Endothelial cell of umbilical vein (primary cell): ENCODE measurements around the gene MAP3K14. TPM values are rescaled to one million over a fixed set of nuclear protein-coding genes. Genes with fewer than 3 reads are reported as not detected.

Experiments
- BruUV-seq: library from RNA; stranded (reverse); fragments of 400-500 nt; replicated peaks from 2 replicates; lab custom pipeline; 2021; lab: Mats Ljungman, UMichigan
- CTCF ChIA-PET: fragments of 300-600, 350-600 bp; sonication (Branson Sonifier 250); formaldehyde crosslinking; loops from one replicate; lab custom pipeline; 2021; ENCODE audit warnings: antibody characterized with exemption, inconsistent platforms; lab: Charles Lee
- POLR2A ChIA-PET: fragments of 300-600, 350-600 bp; sonication (Branson Sonifier 250); formaldehyde crosslinking; loops from one replicate; lab custom pipeline; 2021; ENCODE audit warnings: antibody characterized with exemption, inconsistent platforms; lab: Charles Lee
- DNase-seq: peaks from one replicate; pipeline ENCODE4 v3.0.0-alpha.2; 2011; ENCODE audit warnings: low read depth, low spot score
- FAIRE-seq: peaks from 2 replicates; lab custom pipeline; 2011; peaks lifted over from hg19 to GRCh38; lab: Jason Lieb, UNC
- H2AFZ ChIP-seq: 2 replicates; pipeline ENCODE4 v1.6.0; 2012; ENCODE audit warnings: low read depth, low read length, control low read depth, inconsistent platforms
- H3K27ac ChIP-seq: 2 replicates; pipeline ENCODE4 v1.5.1; 2011; ENCODE audit warnings: low read depth, mild to moderate bottlenecking, control low read depth, low read length, moderate library complexity; ENCODE audit not compliant: insufficient read depth
- H3K27me3 ChIP-seq, 2 experiments: 2 replicates each; pipeline versions ENCODE4 v1.6.0 to v1.6.1; 2011; ENCODE audit warnings: low read length in 2 of 2, mixed read lengths in 1 of 2; ENCODE audit not compliant: control insufficient read depth in 2 of 2, insufficient read depth in 2 of 2
- H3K36me3 ChIP-seq, 2 experiments: 2 replicates in 1 of 2; 3 replicates in 1 of 2; pipeline ENCODE4 v1.5.1; 2011; ENCODE audit warnings: low read length in 2 of 2, mild to moderate bottlenecking in 1 of 2, moderate library complexity in 1 of 2; ENCODE audit not compliant: control insufficient read depth in 2 of 2, insufficient read depth in 2 of 2; ENCODE audit errors: extremely low read depth in 1 of 2
- H3K4me1 ChIP-seq: 3 replicates; pipeline ENCODE4 v1.5.1; 2011; ENCODE audit warnings: mild to moderate bottlenecking, low read length; ENCODE audit not compliant: control insufficient read depth, insufficient read depth; ENCODE audit errors: extremely low read depth
- H3K4me2 ChIP-seq: 2 replicates; pipeline ENCODE4 v1.6.1; 2011; ENCODE audit warnings: low read length, control low read depth, mixed read lengths; ENCODE audit not compliant: insufficient read depth
- H3K4me3 ChIP-seq, 3 experiments: fragments of 200-600 bp in 1 of 3; sonication (generic), shearing (Covaris generic) in 1 of 3; replicated peaks in 1 of 3; 2 replicates each; pipeline ENCODE4 v1.5.1; 2011 to 2016; ENCODE audit warnings: control low read depth in 3 of 3, low read length in 3 of 3, mild to moderate bottlenecking in 2 of 3, inconsistent platforms in 1 of 3, low read depth in 1 of 3, moderate library complexity in 1 of 3; ENCODE audit not compliant: insufficient read depth in 1 of 3
- H3K79me2 ChIP-seq: 2 replicates; pipeline ENCODE4 v1.6.0; 2012; ENCODE audit warnings: low read length, inconsistent platforms; ENCODE audit not compliant: control insufficient read depth, insufficient read depth
- H3K9ac ChIP-seq: replicated peaks from 2 replicates; pipeline ENCODE3; 2011; ENCODE audit warnings: low read length, control low read depth; ENCODE audit not compliant: insufficient read depth; ENCODE audit errors: extremely low read depth
- H3K9me1 ChIP-seq: replicated peaks from 3 replicates; pipeline ENCODE4 v1.6.0; 2011; ENCODE audit warnings: mild to moderate bottlenecking, low read length; ENCODE audit not compliant: control insufficient read depth, insufficient read depth; ENCODE audit errors: extremely low read depth
- H3K9me3 ChIP-seq: replicated peaks from 2 replicates; pipeline ENCODE4 v1.5.1; 2012; ENCODE audit warnings: low read length, inconsistent platforms; ENCODE audit not compliant: control insufficient read depth, insufficient read depth
- H4K20me1 ChIP-seq: replicated peaks from 2 replicates; pipeline ENCODE3; 2011; ENCODE audit warnings: mild to moderate bottlenecking, low read length; ENCODE audit not compliant: control insufficient read depth, insufficient read depth; ENCODE audit errors: extremely low read depth
- EZH2 ChIP-seq: IDR thresholded peaks from 2 replicates; pipeline ENCODE4 v1.6.1; 2012; ENCODE audit warnings: borderline replicate concordance, low read depth, mild to moderate bottlenecking, moderate library complexity, low read length, inconsistent platforms; ENCODE audit not compliant: severe bottlenecking
- FOS ChIP-seq: IDR thresholded peaks from 2 replicates; pipeline ENCODE4 v1.6.1; 2011; ENCODE audit warnings: mild to moderate bottlenecking, low read length, moderate library complexity, borderline replicate concordance; ENCODE audit not compliant: insufficient read depth
- GATA2 ChIP-seq: IDR thresholded peaks from 2 replicates; pipeline ENCODE4 v1.7.0; 2011; ENCODE audit warnings: low read depth, mild to moderate bottlenecking, moderate library complexity, mixed read lengths, low read length; ENCODE audit not compliant: insufficient read length, insufficient read depth
- POLR2A ChIP-seq: IDR thresholded peaks from 2 replicates; pipeline ENCODE4 v1.6.1; 2012; ENCODE audit warnings: low read depth, mild to moderate bottlenecking, control low read depth, low read length
- POLR2AphosphoS5 ChIP-seq: IDR thresholded peaks from 2 replicates; pipeline ENCODE4 v1.6.1; 2012; ENCODE audit warnings: low read depth, mild to moderate bottlenecking, control low read depth, low read length, moderate library complexity; ENCODE audit not compliant: insufficient read depth
- dilution Hi-C: fragments of 300-500 bp; cut with MboI; formaldehyde crosslinking; loops from one replicate; pipeline ENCODE4 v1.15.0; 2019; ENCODE audit warnings: low sequenced_read_pairs; ENCODE audit not compliant: extremely low pct_ligation_motif_present
- intact Hi-C: fragments of 100-400 bp; cut with micrococcal nuclease; formaldehyde crosslinking; loops from one replicate; pipeline ENCODE4 v1.10.0; 2022
- polyA plus RNA-seq, 4 experiments: library from polyadenylated mRNA; depleted of rRNA in 3 of 4; stranded (reverse) in 3 of 4; unstranded in 1 of 4; fragments of >200 nt; gene quantifications; 2 replicates each; pipeline versions ENCODE4 v1.2.1 to v1.2.3, GENCODE V29; 2011 to 2012; ENCODE audit warnings: missing spikeins in 1 of 4
- total RNA-seq: library from RNA; stranded (reverse); gene quantifications from 2 replicates; pipeline ENCODE4 v1.2.3, GENCODE V29; 2021
- TF ChIP-seq, protein P1 (sequence below): IDR thresholded peaks from 2 replicates; pipeline ENCODE4 v1.6.1; 2011; ENCODE audit not compliant: insufficient read depth, insufficient read length
- TF ChIP-seq, protein P2 (sequence below), 2 donors: IDR thresholded peaks; 1 replicate in 1 of 2; 2 replicates in 1 of 2; pipeline ENCODE4 v1.5.1; 2011; ENCODE audit warnings: low read length in 2 of 2, mild to moderate bottlenecking in 2 of 2, moderate library complexity in 2 of 2, control low read depth in 1 of 2, inconsistent platforms in 1 of 2, low read depth in 1 of 2; ENCODE audit not compliant: insufficient read depth in 1 of 2; ENCODE audit errors: extremely low read depth in 1 of 2

MAP3K14 gene
- total and polyA plus RNA-seq, 2 donors (not counting 3 experiments of a cell fraction or from before 2014, with no cell fraction given) = 5.4 to 9.8 TPM

DNA sequence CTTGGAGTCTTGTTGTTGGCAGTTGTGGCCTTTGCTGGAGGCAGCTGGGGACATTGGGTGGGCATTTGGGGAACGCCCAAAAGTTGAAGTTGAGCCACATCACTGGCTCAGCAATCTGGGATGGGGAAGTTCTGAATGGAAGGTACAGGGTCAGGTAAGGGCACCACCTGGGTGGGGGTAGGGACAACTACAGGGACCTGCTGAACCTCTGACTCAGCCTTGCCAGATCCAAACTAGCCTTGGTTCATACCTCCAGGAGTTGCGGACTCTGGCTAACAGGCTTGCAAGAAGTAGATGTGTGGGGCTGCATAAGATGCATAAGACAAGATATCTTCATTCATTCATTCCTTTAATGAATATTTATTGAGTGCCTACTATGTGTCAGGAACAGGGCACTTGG, 79.1 kb downstream of the MAP3K14 start:
- Histone ChIP-seq H3K36me3 (no peaks in the 10 kb centered on the region), H2AFZ (no peak overlapping the region), H4K20me1 (no peaks in the 10 kb centered on the region), H3K4me2 (no peak overlapping the region), H3K4me3 (no peak overlapping the region), H3K27ac (no peak overlapping the region), H3K9me3 (no peaks in the 10 kb centered on the region), H3K4me1 (peaks cover 3% of the 10 kb centered on the region), H3K9ac (no peak overlapping the region), H3K9me1 (no peaks in the 10 kb centered on the region), H3K27me3 (peaks cover 12 to 14% of the 10 kb centered on the region in 2 experiments), H3K79me2 (no peaks in the 10 kb centered on the region)
- DNase-seq = no peak
- FAIRE-seq = no peak
- CTCF ChIA-PET = interaction anchor here (1.0 to 2.2 kb wide), 4 partner anchors 11 to 102 kb away, joined by 3 to 12 read pairs (median 6); partner anchors contain the start of gene ACBD4
- POLR2A ChIA-PET = no interaction called here
- dilution Hi-C loops = no loop called here
- BruUV-seq = no TSS peak
- intact Hi-C loops = no loop called here
- TF ChIP-seq GATA2 = no peak
- TF ChIP-seq POLR2A = no peak
- no peak for TF ChIP-seq EZH2
- TF ChIP-seq, protein P1, sequence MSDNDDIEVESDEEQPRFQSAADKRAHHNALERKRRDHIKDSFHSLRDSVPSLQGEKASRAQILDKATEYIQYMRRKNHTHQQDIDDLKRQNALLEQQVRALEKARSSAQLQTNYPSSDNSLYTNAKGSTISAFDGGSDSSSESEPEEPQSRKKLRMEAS = no peak
- TF ChIP-seq, protein P2, sequence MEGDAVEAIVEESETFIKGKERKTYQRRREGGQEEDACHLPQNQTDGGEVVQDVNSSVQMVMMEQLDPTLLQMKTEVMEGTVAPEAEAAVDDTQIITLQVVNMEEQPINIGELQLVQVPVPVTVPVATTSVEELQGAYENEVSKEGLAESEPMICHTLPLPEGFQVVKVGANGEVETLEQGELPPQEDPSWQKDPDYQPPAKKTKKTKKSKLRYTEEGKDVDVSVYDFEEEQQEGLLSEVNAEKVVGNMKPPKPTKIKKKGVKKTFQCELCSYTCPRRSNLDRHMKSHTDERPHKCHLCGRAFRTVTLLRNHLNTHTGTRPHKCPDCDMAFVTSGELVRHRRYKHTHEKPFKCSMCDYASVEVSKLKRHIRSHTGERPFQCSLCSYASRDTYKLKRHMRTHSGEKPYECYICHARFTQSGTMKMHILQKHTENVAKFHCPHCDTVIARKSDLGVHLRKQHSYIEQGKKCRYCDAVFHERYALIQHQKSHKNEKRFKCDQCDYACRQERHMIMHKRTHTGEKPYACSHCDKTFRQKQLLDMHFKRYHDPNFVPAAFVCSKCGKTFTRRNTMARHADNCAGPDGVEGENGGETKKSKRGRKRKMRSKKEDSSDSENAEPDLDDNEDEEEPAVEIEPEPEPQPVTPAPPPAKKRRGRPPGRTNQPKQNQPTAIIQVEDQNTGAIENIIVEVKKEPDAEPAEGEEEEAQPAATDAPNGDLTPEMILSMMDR (IDR thresholded peaks at IDR 0.05; ENCODE audit: extremely low read depth in 1 of 2, insufficient read depth in 1 of 2, low read depth in 1 of 2, low read length in 2 of 2) = no peak
- TF ChIP-seq FOS = no peak
- TF ChIP-seq POLR2AphosphoS5 = no peak
